ACC112 (cell line): ENCODE results near the gene PIK3C3.

ENCODE experiments used
- H2AFZ ChIP-seq: fragments of 200-600 bp; sonication (generic); one replicate; pipeline ENCODE4 v1.6.0; 2017; ENCODE audit warnings: antibody characterized with exemption, low read length; ENCODE audit not compliant: unreplicated experiment
- H3K27ac ChIP-seq: fragments of 200-600 bp; sonication (generic); 2 replicates; pipeline ENCODE4 v1.5.1; 2014; ENCODE audit warnings: low read depth, mild to moderate bottlenecking, antibody characterized with exemption, low read length, moderate library complexity
- H3K27me3 ChIP-seq: fragments of 200-600 bp; sonication (generic); 2 replicates; pipeline ENCODE4 v1.6.1; 2014; ENCODE audit warnings: mild to moderate bottlenecking, antibody characterized with exemption, low read length, moderate library complexity, mixed read lengths; ENCODE audit not compliant: insufficient read depth
- H3K36me3 ChIP-seq: fragments of 200-600 bp; sonication (generic); 2 replicates; pipeline ENCODE4 v1.6.1; 2016; ENCODE audit warnings: mild to moderate bottlenecking, antibody characterized with exemption, low read length, moderate library complexity, mixed read lengths; ENCODE audit not compliant: insufficient read depth
- H3K4me1 ChIP-seq: fragments of 200-600 bp; sonication (generic); one replicate; pipeline ENCODE4 v1.6.1; 2016; ENCODE audit warnings: low read length, mixed read lengths; ENCODE audit not compliant: insufficient read depth, unreplicated experiment, control insufficient read depth
- H3K4me3 ChIP-seq: fragments of 200-600 bp; sonication (generic); 2 replicates; pipeline ENCODE4 v1.5.1; 2014; ENCODE audit warnings: mild to moderate bottlenecking, low read depth, low read length
- H3K79me2 ChIP-seq: fragments of 200-600 bp; sonication (generic); one replicate; pipeline ENCODE4 v1.6.0; 2016; ENCODE audit warnings: low read length; ENCODE audit not compliant: control insufficient read depth, unreplicated experiment, insufficient read depth

Gene PIK3C3

GRCh38 chr18:42068030-42068429 is 113.0 kb downstream of the PIK3C3 start:
- H3K4me1 ChIP-seq = peaks cover 4% of the 10 kb centered on the region
- H2AFZ ChIP-seq = no peak overlapping the region
- no peaks in the 10 kb centered on the region for H3K79me2 ChIP-seq
- H3K27ac ChIP-seq = no peak overlapping the region
- peaks cover 50% of the 10 kb centered on the region for H3K36me3 ChIP-seq
- H3K27me3 ChIP-seq = no peaks in the 10 kb centered on the region
- no peak overlapping the region for H3K4me3 ChIP-seq

- H3K36me3 ChIP-seq = peaks cover 50% of the 10 kb centered on the region
- H2AFZ ChIP-seq = no peak overlapping the region
- H3K27ac ChIP-seq = no peak overlapping the region
- H3K4me3 ChIP-seq = no peak overlapping the region
- peaks cover under 1% of the 10 kb centered on the region for H3K4me1 ChIP-seq
- no peaks in the 10 kb centered on the region for H3K27me3 ChIP-seq
- H3K79me2 ChIP-seq = no peaks in the 10 kb centered on the region
These were observed 114.0 kb downstream of the PIK3C3 start for GRCh38 chr18:42069036-42069435.

GRCh38 chr18:42072407-42072806 is 117.4 kb downstream of the PIK3C3 start:
- Histone ChIP-seq H3K27ac (no peak overlapping the region), H2AFZ (no peak overlapping the region), H3K4me1 (no peaks in the 10 kb centered on the region), H3K4me3 (no peak overlapping the region), H3K79me2 (no peaks in the 10 kb centered on the region), H3K27me3 (no peaks in the 10 kb centered on the region), H3K36me3 (peaks cover 42% of the 10 kb centered on the region)

GRCh38 chr18:42074704-42075103 is 119.7 kb downstream of the PIK3C3 start:
- Histone ChIP-seq H3K4me3 (no peak overlapping the region), H3K27me3 (no peaks in the 10 kb centered on the region), H3K36me3 (peaks cover 34% of the 10 kb centered on the region), H2AFZ (no peak overlapping the region), H3K27ac (no peak overlapping the region), H3K79me2 (no peaks in the 10 kb centered on the region), H3K4me1 (peaks cover 7% of the 10 kb centered on the region)

GRCh38 chr18:42078711-42079110 is 123.7 kb downstream of the PIK3C3 start:
- Histone ChIP-seq H3K4me3 (no peak overlapping the region), H3K36me3 (peaks cover 23% of the 10 kb centered on the region), H3K4me1 (peaks cover 13% of the 10 kb centered on the region), H3K79me2 (no peaks in the 10 kb centered on the region), H2AFZ (no peak overlapping the region), H3K27ac (no peak overlapping the region), H3K27me3 (no peaks in the 10 kb centered on the region)

- no peak overlapping the region for H2AFZ ChIP-seq
- H3K27ac ChIP-seq = no peak overlapping the region
- peaks cover 13% of the 10 kb centered on the region for H3K4me1 ChIP-seq
- H3K36me3 ChIP-seq = peaks cover 23% of the 10 kb centered on the region
- H3K4me3 ChIP-seq = no peak overlapping the region
- no peaks in the 10 kb centered on the region for H3K27me3 ChIP-seq
- no peaks in the 10 kb centered on the region for H3K79me2 ChIP-seq
These were observed 125.3 kb downstream of the PIK3C3 start for GRCh38 chr18:42080340-42080739.

- no peak overlapping the region for H2AFZ ChIP-seq
- H3K79me2 ChIP-seq = no peaks in the 10 kb centered on the region
- H3K36me3 ChIP-seq = peaks cover 12% of the 10 kb centered on the region
- H3K4me3 ChIP-seq = no peak overlapping the region
- H3K27ac ChIP-seq = no peak overlapping the region
- H3K4me1 ChIP-seq = peaks cover 21% of the 10 kb centered on the region
- no peaks in the 10 kb centered on the region for H3K27me3 ChIP-seq
These were observed 127.6 kb downstream of the PIK3C3 start for GRCh38 chr18:42082415-42083234.

- H3K79me2 ChIP-seq = no peaks in the 10 kb centered on the region
- H3K36me3 ChIP-seq = peaks cover 10% of the 10 kb centered on the region; the same call in 1 of the 2 replicates
- H3K27ac ChIP-seq = no peak overlapping the region
- H2AFZ ChIP-seq = no peak overlapping the region
- no peaks in the 10 kb centered on the region for H3K27me3 ChIP-seq
- no peak overlapping the region for H3K4me3 ChIP-seq
- peaks cover 8% of the 10 kb centered on the region for H3K4me1 ChIP-seq
These were observed 131.3 kb downstream of the PIK3C3 start for GRCh38 chr18:42086288-42086687.

GRCh38 chr18:42087235-42087634 is 132.2 kb downstream of the PIK3C3 start:
- no peaks in the 10 kb centered on the region for H3K27me3 ChIP-seq

GRCh38 chr18:42087876-42088275 is 132.8 kb downstream of the PIK3C3 start:
- no peak overlapping the region for H3K4me3 ChIP-seq
- no peaks in the 10 kb centered on the region for H3K79me2 ChIP-seq
- H3K36me3 ChIP-seq = peaks cover 1% of the 10 kb centered on the region; the same call in 1 of the 2 replicates
- H3K27me3 ChIP-seq = no peaks in the 10 kb centered on the region
- H3K4me1 ChIP-seq = peaks cover 8% of the 10 kb centered on the region
- H3K27ac ChIP-seq = no peak overlapping the region
- no peak overlapping the region for H2AFZ ChIP-seq

More at GRCh38 chr18:42087235-42087634, 132.2 kb downstream of the PIK3C3 start:
- H3K4me3 ChIP-seq = no peak overlapping the region
- H3K27ac ChIP-seq = no peak overlapping the region
- H3K79me2 ChIP-seq = no peaks in the 10 kb centered on the region
- peaks cover 8% of the 10 kb centered on the region for H3K4me1 ChIP-seq
- H2AFZ ChIP-seq = no peak overlapping the region
- peaks cover 7% of the 10 kb centered on the region; the same call in 1 of the 2 replicates for H3K36me3 ChIP-seq

GRCh38 chr18:42092848-42093247 is 137.8 kb downstream of the PIK3C3 start:
- Histone ChIP-seq H3K27me3 (no peaks in the 10 kb centered on the region), H3K4me1 (no peaks in the 10 kb centered on the region), H3K36me3 (no peaks in the 10 kb centered on the region), H2AFZ (no peak overlapping the region), H3K27ac (no peak overlapping the region), H3K79me2 (no peaks in the 10 kb centered on the region), H3K4me3 (no peak overlapping the region)
